Lower leg skin (tissue), 3 donors: ENCODE results near the gene PTEN.

Experiments
- POLR2A ChIP-seq, 2 donors: fragments of 450-650 bp; IDR thresholded peaks; one replicate each; pipeline ENCODE4 v1.6.1; 2016 to 2017; ENCODE audit warnings: antibody characterized with exemption in 2 of 2, mild to moderate bottlenecking in 1 of 2, moderate library complexity in 1 of 2
- TF ChIP-seq, protein P1 (sequence below), 3 donors: fragments of 450-650 bp; IDR thresholded peaks; one replicate each; pipeline ENCODE4 v1.5.1; 2016; ENCODE audit warnings: antibody characterized with exemption in 3 of 3, mild to moderate bottlenecking in 3 of 3, moderate library complexity in 2 of 3

GRCh38 chr10:87979847-87980246 lies 116.4 kb downstream of the PTEN start:
- TF ChIP-seq, protein P1, sequence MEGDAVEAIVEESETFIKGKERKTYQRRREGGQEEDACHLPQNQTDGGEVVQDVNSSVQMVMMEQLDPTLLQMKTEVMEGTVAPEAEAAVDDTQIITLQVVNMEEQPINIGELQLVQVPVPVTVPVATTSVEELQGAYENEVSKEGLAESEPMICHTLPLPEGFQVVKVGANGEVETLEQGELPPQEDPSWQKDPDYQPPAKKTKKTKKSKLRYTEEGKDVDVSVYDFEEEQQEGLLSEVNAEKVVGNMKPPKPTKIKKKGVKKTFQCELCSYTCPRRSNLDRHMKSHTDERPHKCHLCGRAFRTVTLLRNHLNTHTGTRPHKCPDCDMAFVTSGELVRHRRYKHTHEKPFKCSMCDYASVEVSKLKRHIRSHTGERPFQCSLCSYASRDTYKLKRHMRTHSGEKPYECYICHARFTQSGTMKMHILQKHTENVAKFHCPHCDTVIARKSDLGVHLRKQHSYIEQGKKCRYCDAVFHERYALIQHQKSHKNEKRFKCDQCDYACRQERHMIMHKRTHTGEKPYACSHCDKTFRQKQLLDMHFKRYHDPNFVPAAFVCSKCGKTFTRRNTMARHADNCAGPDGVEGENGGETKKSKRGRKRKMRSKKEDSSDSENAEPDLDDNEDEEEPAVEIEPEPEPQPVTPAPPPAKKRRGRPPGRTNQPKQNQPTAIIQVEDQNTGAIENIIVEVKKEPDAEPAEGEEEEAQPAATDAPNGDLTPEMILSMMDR (IDR thresholded peaks at IDR 0.05): no peak
- no peak for TF ChIP-seq POLR2A (IDR thresholded peaks at IDR 0.05)
